Osteoblast (primary cell): ENCODE results near the gene POLR2C. TPM values are rescaled to one million over a fixed set of nuclear protein-coding genes. Genes with fewer than 3 reads are reported as not detected.
"Not testable (repeated sequence)": the region's sequence is repeated elsewhere in the genome, so short reads cannot be mapped to it uniquely, and the experiment has no call there.

Experiments used
- DNase-seq: peaks from one replicate; pipeline ENCODE4 v3.0.0; 2011; ENCODE audit warnings: low spot score, mixed read lengths; ENCODE audit not compliant: insufficient read length; ENCODE audit errors: missing footprints
- H2AFZ ChIP-seq: 2 replicates; pipeline ENCODE4 v1.6.0; 2011; ENCODE audit warnings: mild to moderate bottlenecking, low read length
- H3K27ac ChIP-seq: 2 replicates; pipeline ENCODE4 v1.5.1; 2011; ENCODE audit warnings: mild to moderate bottlenecking, low read depth, low read length, moderate library complexity
- H3K27me3 ChIP-seq: 2 replicates; pipeline ENCODE4 v1.6.0; 2012; ENCODE audit warnings: mild to moderate bottlenecking, control low read depth, inconsistent platforms, low read length, moderate library complexity; ENCODE audit not compliant: insufficient read depth
- H3K36me3 ChIP-seq: 2 replicates; pipeline ENCODE4 v1.5.1; 2011; ENCODE audit warnings: mild to moderate bottlenecking, low read length, control low read depth, moderate library complexity; ENCODE audit not compliant: insufficient read depth
- H3K4me1 ChIP-seq: 2 replicates; pipeline ENCODE4 v1.5.1; 2011; ENCODE audit warnings: mild to moderate bottlenecking, low read length, control low read depth, moderate library complexity; ENCODE audit not compliant: insufficient read depth
- H3K4me2 ChIP-seq: 2 replicates; pipeline ENCODE4 v1.6.0; 2011; ENCODE audit warnings: mild to moderate bottlenecking, low read length; ENCODE audit not compliant: insufficient read depth
- H3K4me3 ChIP-seq: fragments of 200-600 bp; sonication (generic); 3 replicates; pipeline ENCODE4 v1.5.1; 2012; ENCODE audit warnings: mild to moderate bottlenecking, low read length, inconsistent platforms; ENCODE audit not compliant: insufficient read depth
- H3K79me2 ChIP-seq: 2 replicates; pipeline ENCODE4 v1.6.0; 2012; ENCODE audit warnings: mild to moderate bottlenecking, low read length, control low read depth, inconsistent platforms; ENCODE audit not compliant: insufficient read depth
- H3K9me3 ChIP-seq: 2 replicates; pipeline ENCODE4 v1.5.1; 2011; ENCODE audit warnings: low read depth, low read length, control low read depth
- H4K20me1 ChIP-seq: 2 replicates; pipeline ENCODE4 v1.6.0; 2012; ENCODE audit warnings: mild to moderate bottlenecking, low read length, control low read depth; ENCODE audit not compliant: insufficient read depth
- total RNA-seq: library from RNA; depleted of rRNA; stranded (reverse); fragments of >200 nt; gene quantifications from 2 replicates; pipeline ENCODE4 v1.2.3, GENCODE V29; 2012
- TF ChIP-seq, protein P1 (sequence below): IDR thresholded peaks from 2 replicates; pipeline ENCODE4 v1.5.1; 2011; ENCODE audit warnings: mild to moderate bottlenecking, low read depth, low read length, moderate library complexity; ENCODE audit errors: extremely low read depth

POLR2C gene
- total RNA-seq, 1 donor: 95.2 TPM

DNA sequence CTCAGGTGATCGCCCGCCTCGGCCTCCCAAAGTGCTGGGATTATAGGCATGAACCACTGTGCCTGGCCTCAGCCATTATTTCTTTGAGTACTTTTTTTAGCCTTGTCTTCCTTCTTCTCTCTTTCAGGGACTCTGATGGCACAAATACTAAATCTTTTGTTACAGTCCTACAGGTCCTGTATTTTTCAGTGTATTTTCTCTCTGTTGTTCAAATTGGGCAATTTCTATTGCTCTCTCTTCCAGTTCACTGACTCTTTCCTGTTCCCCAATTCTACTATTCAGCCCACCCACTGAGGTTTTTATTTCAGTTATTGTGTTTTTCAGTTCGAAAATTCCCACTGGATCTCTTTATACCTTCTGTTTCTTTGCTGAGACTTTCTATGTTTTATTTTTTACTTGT lies 31.3 kb downstream of the POLR2C start:
- Histone ChIP-seq H3K36me3 (no peaks in the 10 kb centered on the region), H3K4me1 (no peaks in the 10 kb centered on the region), H2AFZ (no peak overlapping the region), H4K20me1 (no peaks in the 10 kb centered on the region), H3K9me3 (no peaks in the 10 kb centered on the region), H3K27me3 (peaks cover 18% of the 10 kb centered on the region), H3K79me2 (no peaks in the 10 kb centered on the region), H3K27ac (no peak overlapping the region), H3K4me2 (no peak overlapping the region), H3K4me3 (no peak overlapping the region)
- DNase-seq: peak; percentile 9
- TF ChIP-seq, protein P1, sequence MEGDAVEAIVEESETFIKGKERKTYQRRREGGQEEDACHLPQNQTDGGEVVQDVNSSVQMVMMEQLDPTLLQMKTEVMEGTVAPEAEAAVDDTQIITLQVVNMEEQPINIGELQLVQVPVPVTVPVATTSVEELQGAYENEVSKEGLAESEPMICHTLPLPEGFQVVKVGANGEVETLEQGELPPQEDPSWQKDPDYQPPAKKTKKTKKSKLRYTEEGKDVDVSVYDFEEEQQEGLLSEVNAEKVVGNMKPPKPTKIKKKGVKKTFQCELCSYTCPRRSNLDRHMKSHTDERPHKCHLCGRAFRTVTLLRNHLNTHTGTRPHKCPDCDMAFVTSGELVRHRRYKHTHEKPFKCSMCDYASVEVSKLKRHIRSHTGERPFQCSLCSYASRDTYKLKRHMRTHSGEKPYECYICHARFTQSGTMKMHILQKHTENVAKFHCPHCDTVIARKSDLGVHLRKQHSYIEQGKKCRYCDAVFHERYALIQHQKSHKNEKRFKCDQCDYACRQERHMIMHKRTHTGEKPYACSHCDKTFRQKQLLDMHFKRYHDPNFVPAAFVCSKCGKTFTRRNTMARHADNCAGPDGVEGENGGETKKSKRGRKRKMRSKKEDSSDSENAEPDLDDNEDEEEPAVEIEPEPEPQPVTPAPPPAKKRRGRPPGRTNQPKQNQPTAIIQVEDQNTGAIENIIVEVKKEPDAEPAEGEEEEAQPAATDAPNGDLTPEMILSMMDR: no peak

DNA sequence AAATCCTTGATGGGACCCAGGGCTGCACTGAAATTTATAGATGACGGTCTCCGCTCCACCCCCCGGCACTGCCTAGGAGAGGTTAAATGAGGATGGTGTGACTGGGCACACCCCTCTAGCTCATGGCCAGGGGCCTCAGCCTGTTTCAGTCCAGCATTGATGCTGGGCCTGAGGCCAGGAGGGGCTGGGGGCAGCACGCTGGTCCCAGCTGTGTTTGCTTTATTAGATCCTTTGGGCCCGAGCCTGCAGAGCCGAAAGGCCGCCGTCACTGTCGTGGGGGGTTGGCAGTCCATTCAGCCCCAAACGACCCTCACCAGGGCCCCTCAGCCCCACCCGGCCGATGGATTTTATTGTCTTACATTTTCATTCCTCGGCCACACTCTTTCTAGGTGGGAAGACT lies 34.6 kb downstream of the POLR2C start:
- Histone ChIP-seq H3K9me3 (no peaks in the 10 kb centered on the region), H3K79me2 (no peaks in the 10 kb centered on the region), H2AFZ (no peak overlapping the region), H3K27ac (no peak overlapping the region), H3K36me3 (no peaks in the 10 kb centered on the region), H3K27me3 (peaks cover 14% of the 10 kb centered on the region), H3K4me2 (no peak overlapping the region), H3K4me3 (no peak overlapping the region), H3K4me1 (no peaks in the 10 kb centered on the region), H4K20me1 (no peaks in the 10 kb centered on the region)
- TF ChIP-seq, protein P1: no peak
- DNase-seq: peak; percentile 29

DNA sequence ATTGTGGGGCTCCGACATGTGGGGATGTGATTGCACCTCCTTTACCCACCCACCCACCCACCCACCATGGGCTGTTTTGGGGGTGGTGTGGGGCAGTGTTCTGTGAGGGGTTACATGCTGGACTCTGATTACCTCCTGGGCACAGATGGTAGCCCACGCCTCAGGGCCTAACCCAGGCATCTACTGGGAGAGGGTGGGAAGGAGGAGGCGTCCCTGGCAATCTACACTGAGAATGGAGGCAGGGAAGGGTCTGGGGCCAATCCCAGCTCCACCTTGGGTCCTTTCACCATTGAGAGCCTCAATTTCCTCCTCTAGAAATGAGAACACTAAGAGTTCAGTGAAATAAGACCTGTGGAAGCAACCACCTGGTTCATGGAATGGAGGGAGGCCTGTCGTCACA lies 35.6 kb downstream of the POLR2C start:
- Histone ChIP-seq H2AFZ (no peak overlapping the region), H4K20me1 (no peaks in the 10 kb centered on the region), H3K4me2 (no peak overlapping the region), H3K79me2 (no peaks in the 10 kb centered on the region), H3K27ac (no peak overlapping the region), H3K4me1 (no peaks in the 10 kb centered on the region), H3K9me3 (no peaks in the 10 kb centered on the region), H3K27me3 (peaks cover 17% of the 10 kb centered on the region), H3K4me3 (no peak overlapping the region), H3K36me3 (no peaks in the 10 kb centered on the region)
- peak; percentile 22 for DNase-seq
- TF ChIP-seq, protein P1: no peak

DNA sequence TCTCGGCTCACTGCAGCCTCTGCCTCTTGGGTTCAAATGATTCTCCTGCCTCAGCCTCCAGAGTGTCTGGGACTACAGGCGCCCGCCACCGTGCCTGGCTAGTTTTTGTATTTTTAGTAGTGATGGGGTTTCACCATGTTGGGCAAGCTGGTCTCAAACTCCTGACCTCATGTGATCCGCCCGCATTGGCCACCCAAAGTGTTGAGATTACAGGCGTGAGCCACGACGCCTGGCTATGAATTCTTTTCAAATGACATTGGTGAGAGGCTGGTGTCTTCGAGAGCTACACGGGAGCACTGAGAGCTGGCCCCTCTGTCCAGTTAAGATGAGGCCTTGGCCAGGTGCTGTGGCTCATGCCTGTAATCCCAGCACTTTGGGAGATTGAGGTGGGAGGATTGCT lies 37.5 kb downstream of the POLR2C start:
- not testable (repeated sequence) for H3K4me1 ChIP-seq, H3K27ac ChIP-seq, H3K4me2 ChIP-seq, H3K79me2 ChIP-seq, H3K4me3 ChIP-seq, H3K9me3 ChIP-seq, H4K20me1 ChIP-seq, H2AFZ ChIP-seq, H3K36me3 ChIP-seq, DNase-seq
- H3K27me3 ChIP-seq: peaks cover 19% of the 10 kb centered on the region
